K562 (cell line): ENCODE results near the gene RMND5B. TPM values are rescaled to one million over a fixed set of nuclear protein-coding genes. Genes with fewer than 3 reads are reported as not detected.
"Not testable (repeated sequence)": the region's sequence is repeated elsewhere in the genome, so short reads cannot be mapped to it uniquely, and the experiment has no call there.

ENCODE experiments used
- DPF2 ChIP-seq: fragments of 450-650 bp; IDR thresholded peaks from 2 replicates; pipeline ENCODE4 v1.6.1; 2016
- ERF ChIP-seq: fragments of 450-650 bp; formaldehyde crosslinking; IDR thresholded peaks from 2 replicates; pipeline ENCODE4 v1.4.0; 2020; ENCODE audit warnings: mild to moderate bottlenecking, mixed read lengths
- FOXM1 ChIP-seq, 2 experiments: fragments of 450-650 bp in 1 of 2; sonication (generic) in 1 of 2; formaldehyde crosslinking in 1 of 2; IDR thresholded peaks; 2 replicates each; pipeline versions ENCODE4 v1.6.1 to v1.9.0; 2017 to 2022; ENCODE audit warnings: low read depth in 2 of 2, mild to moderate bottlenecking in 2 of 2, missing genetic modification reagents in 1 of 2, moderate library complexity in 1 of 2
- POLR2AphosphoS5 ChIP-seq: IDR thresholded peaks from 2 replicates; pipeline ENCODE4 v1.6.1; 2011; ENCODE audit warnings: mild to moderate bottlenecking, low read depth, low read length, moderate library complexity; ENCODE audit not compliant: control insufficient read depth, insufficient read depth
- PYGO2 ChIP-seq: fragments of 450-650 bp; IDR thresholded peaks from 2 replicates; pipeline ENCODE4 v1.6.1; 2016; ENCODE audit warnings: mild to moderate bottlenecking, missing genetic modification characterization, moderate library complexity, missing compliant biosample characterization
- YY1 ChIP-seq, 3 experiments: IDR thresholded peaks; 2 replicates each; pipeline ENCODE4 v1.6.1; 2011; ENCODE audit warnings: low read length in 2 of 3, mild to moderate bottlenecking in 2 of 3, moderate library complexity in 2 of 3, borderline replicate concordance in 1 of 3, control low read depth in 1 of 3, low read depth in 1 of 3; ENCODE audit not compliant: insufficient read depth in 3 of 3, insufficient replicate concordance in 2 of 3, control insufficient read depth in 1 of 3, insufficient read length in 1 of 3; ENCODE audit errors: extremely low read depth in 1 of 3
- ZNF121 ChIP-seq: sonication (generic); formaldehyde crosslinking; conservative IDR thresholded peaks from 2 replicates; pipeline ENCODE4 v1.8.0; 2022; ENCODE audit warnings: missing genetic modification reagents
- polyA plus RNA-seq, 8 experiments: library from polyadenylated mRNA; depleted of rRNA in 4 of 8; stranded (reverse) in 5 of 8; unstranded in 3 of 8; fragments of >200 nt; fragmentation: Nextera tagmentation in 2 of 8; fragmentation: Illumina TruSeq in 1 of 8; extraction: Ambion mirVana in 2 of 8; extraction: Trizol in 1 of 8; gene quantifications; 2 replicates each; pipeline versions ENCODE4 v1.2.1 to v1.2.3, GENCODE V29; 2011 to 2014; ENCODE audit warnings: inconsistent platforms in 1 of 8, missing spikeins in 1 of 8
- total RNA-seq, 7 experiments: library from RNA; depleted of rRNA in 6 of 7; stranded (reverse); fragments of >200 nt in 6 of 7; fragmentation: Illumina TruSeq in 2 of 7; extraction: Trizol in 2 of 7; gene quantifications; 2 replicates each; pipeline versions ENCODE4 v1.2.1 to v1.2.3, GENCODE V29; 2011 to 2021; ENCODE audit warnings: low replicate concordance in 1 of 7
- TF ChIP-seq, protein P1 (sequence below): fragments of 450-650 bp; IDR thresholded peaks from 2 replicates; pipeline ENCODE4 v1.6.1; 2016; ENCODE audit warnings: mild to moderate bottlenecking
- TF ChIP-seq, protein P2 (sequence below): fragments of 200-800 bp; sonication (Bioruptor generic); IDR thresholded peaks from 2 replicates; pipeline ENCODE4 v1.6.1; 2017; ENCODE audit warnings: missing genetic modification characterization, missing compliant biosample characterization
- TF ChIP-seq, protein P3 (sequence below): fragments of 450-650 bp; IDR thresholded peaks from 2 replicates; pipeline ENCODE4 v1.6.1; 2016
- TF ChIP-seq, protein P4 (sequence below): fragments of 250-450 bp; sonication (Bioruptor Pico); IDR thresholded peaks from 2 replicates; pipeline ENCODE4 v1.4.0; 2020

RMND5B gene
- total and polyA plus RNA-seq, 9 of the 15 experiments (the other 6 are each of a cell fraction or from before 2014, with no cell fraction given), result 2.6 to 57.0 (median 28.3) TPM

DNA sequence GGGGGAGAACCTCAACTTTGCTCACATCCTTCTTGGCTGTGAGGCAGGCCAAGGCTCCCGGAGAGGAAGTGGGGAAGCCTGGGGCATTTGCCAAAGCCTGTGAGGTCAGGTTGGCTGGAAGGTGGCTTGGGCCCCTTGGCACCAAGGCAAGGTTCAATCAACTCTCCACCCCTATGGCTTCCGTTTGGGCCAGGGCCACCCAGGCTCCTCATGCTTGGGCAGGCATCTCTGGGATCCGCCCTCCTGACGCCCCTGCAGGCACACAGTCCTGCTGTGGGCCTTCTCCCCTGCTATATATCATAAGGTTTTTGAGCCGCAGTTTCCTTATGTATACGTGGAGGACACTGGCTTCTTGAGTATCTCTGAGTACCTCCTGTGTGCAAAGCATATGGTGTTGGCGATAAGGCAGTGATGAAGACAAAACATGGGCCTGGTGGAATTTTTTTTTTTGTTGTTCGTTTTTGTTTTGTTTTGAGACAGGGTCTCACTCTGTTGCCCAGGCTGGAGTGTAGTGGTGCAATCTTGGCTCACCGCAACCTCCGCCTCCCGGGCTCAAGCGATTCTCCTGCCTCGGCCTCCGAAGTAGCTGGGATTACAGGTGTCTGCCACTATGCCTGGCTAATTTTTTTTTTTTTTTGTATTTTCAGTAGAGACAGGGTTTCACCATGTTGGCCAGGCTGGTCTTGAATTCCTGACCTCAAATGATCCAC is 3.4 kb upstream of the RMND5B start (continued):
- TF ChIP-seq, protein P1, sequence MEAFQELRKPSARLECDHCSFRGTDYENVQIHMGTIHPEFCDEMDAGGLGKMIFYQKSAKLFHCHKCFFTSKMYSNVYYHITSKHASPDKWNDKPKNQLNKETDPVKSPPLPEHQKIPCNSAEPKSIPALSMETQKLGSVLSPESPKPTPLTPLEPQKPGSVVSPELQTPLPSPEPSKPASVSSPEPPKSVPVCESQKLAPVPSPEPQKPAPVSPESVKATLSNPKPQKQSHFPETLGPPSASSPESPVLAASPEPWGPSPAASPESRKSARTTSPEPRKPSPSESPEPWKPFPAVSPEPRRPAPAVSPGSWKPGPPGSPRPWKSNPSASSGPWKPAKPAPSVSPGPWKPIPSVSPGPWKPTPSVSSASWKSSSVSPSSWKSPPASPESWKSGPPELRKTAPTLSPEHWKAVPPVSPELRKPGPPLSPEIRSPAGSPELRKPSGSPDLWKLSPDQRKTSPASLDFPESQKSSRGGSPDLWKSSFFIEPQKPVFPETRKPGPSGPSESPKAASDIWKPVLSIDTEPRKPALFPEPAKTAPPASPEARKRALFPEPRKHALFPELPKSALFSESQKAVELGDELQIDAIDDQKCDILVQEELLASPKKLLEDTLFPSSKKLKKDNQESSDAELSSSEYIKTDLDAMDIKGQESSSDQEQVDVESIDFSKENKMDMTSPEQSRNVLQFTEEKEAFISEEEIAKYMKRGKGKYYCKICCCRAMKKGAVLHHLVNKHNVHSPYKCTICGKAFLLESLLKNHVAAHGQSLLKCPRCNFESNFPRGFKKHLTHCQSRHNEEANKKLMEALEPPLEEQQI, result peak; percentile 70
- TF ChIP-seq PYGO2 (tag) (0 out of 2 replicates have a peak, but pooled peaks have one; percentile 66), ZNF121 (peak; percentile 99), YY1 (IDR thresholded peaks at IDR 0.05; ENCODE audit: borderline replicate concordance in 1 of 3, control insufficient read depth in 1 of 3, extremely low read depth in 1 of 3, insufficient read depth in 3 of 3, insufficient read length in 1 of 3, insufficient replicate concordance in 2 of 3, low read depth in 1 of 3, low read length in 2 of 3) (peak in 1 of 3 experiments; percentile 9), POLR2AphosphoS5 (peak; percentile 93), FOXM1 (IDR thresholded peaks at IDR 0.05; ENCODE audit: low read depth) (peak; percentile 95), DPF2 (peak; percentile 98), ERF (CRISPR knock-in tag) (0 out of 2 replicates have a peak, but pooled peaks have one; percentile 45)
- TF ChIP-seq, protein P2, sequence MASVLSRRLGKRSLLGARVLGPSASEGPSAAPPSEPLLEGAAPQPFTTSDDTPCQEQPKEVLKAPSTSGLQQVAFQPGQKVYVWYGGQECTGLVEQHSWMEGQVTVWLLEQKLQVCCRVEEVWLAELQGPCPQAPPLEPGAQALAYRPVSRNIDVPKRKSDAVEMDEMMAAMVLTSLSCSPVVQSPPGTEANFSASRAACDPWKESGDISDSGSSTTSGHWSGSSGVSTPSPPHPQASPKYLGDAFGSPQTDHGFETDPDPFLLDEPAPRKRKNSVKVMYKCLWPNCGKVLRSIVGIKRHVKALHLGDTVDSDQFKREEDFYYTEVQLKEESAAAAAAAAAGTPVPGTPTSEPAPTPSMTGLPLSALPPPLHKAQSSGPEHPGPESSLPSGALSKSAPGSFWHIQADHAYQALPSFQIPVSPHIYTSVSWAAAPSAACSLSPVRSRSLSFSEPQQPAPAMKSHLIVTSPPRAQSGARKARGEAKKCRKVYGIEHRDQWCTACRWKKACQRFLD (CRISPR knock-in tag), result peak; percentile 64; the same call in 1 of the 2 replicates
- not testable (repeated sequence) for TF ChIP-seq FOXM1 (CRISPR knock-in tag; IDR thresholded peaks at IDR 0.05; ENCODE audit: low read depth)
- TF ChIP-seq, protein P3, sequence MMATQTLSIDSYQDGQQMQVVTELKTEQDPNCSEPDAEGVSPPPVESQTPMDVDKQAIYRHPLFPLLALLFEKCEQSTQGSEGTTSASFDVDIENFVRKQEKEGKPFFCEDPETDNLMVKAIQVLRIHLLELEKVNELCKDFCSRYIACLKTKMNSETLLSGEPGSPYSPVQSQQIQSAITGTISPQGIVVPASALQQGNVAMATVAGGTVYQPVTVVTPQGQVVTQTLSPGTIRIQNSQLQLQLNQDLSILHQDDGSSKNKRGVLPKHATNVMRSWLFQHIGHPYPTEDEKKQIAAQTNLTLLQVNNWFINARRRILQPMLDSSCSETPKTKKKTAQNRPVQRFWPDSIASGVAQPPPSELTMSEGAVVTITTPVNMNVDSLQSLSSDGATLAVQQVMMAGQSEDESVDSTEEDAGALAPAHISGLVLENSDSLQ, result peak; percentile 83
- TF ChIP-seq, protein P4, sequence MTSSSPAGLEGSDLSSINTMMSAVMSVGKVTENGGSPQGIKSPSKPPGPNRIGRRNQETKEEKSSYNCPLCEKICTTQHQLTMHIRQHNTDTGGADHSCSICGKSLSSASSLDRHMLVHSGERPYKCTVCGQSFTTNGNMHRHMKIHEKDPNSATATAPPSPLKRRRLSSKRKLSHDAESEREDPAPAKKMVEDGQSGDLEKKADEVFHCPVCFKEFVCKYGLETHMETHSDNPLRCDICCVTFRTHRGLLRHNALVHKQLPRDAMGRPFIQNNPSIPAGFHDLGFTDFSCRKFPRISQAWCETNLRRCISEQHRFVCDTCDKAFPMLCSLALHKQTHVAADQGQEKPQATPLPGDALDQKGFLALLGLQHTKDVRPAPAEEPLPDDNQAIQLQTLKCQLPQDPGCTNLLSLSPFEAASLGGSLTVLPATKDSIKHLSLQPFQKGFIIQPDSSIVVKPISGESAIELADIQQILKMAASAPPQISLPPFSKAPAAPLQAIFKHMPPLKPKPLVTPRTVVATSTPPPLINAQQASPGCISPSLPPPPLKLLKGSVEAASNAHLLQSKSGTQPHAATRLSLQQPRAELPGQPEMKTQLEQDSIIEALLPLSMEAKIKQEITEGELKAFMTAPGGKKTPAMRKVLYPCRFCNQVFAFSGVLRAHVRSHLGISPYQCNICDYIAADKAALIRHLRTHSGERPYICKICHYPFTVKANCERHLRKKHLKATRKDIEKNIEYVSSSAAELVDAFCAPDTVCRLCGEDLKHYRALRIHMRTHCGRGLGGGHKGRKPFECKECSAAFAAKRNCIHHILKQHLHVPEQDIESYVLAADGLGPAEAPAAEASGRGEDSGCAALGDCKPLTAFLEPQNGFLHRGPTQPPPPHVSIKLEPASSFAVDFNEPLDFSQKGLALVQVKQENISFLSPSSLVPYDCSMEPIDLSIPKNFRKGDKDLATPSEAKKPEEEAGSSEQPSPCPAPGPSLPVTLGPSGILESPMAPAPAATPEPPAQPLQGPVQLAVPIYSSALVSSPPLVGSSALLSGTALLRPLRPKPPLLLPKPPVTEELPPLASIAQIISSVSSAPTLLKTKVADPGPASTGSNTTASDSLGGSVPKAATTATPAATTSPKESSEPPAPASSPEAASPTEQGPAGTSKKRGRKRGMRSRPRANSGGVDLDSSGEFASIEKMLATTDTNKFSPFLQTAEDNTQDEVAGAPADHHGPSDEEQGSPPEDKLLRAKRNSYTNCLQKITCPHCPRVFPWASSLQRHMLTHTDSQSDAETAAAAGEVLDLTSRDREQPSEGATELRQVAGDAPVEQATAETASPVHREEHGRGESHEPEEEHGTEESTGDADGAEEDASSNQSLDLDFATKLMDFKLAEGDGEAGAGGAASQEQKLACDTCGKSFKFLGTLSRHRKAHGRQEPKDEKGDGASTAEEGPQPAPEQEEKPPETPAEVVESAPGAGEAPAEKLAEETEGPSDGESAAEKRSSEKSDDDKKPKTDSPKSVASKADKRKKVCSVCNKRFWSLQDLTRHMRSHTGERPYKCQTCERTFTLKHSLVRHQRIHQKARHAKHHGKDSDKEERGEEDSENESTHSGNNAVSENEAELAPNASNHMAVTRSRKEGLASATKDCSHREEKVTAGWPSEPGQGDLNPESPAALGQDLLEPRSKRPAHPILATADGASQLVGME (CRISPR knock-in tag), result peak; percentile 60; the same call in 1 of the 2 replicates
- TF ChIP-seq, all 486 proteins: peak for 161; not testable (repeated sequence) for 325
